Gastrocnemius medialis (tissue), 4 donors: ENCODE measurements around the gene RAB39A.

Experiments used
- CTCF ChIP-seq, 5 experiments: fragments of 450-650 bp in 3 of 5; fragments of 200-600 bp in 2 of 5; sonication (generic) in 2 of 5; IDR thresholded peaks in 4 of 5; conservative IDR thresholded peaks in 1 of 5; 1 replicate in 4 of 5; 2 replicates in 1 of 5; pipeline ENCODE4 v1.5.1; 2016 to 2019; ENCODE audit warnings: antibody characterized with exemption in 5 of 5, mild to moderate bottlenecking in 3 of 5, moderate library complexity in 3 of 5
- POLR2A ChIP-seq, 2 donors: fragments of 450-650 bp; IDR thresholded peaks; one replicate each; pipeline ENCODE4 v1.6.1; 2017; ENCODE audit warnings: antibody characterized with exemption in 2 of 2, mild to moderate bottlenecking in 2 of 2, moderate library complexity in 2 of 2

- no peak for TF ChIP-seq POLR2A (IDR thresholded peaks at IDR 0.05)
- no peak for TF ChIP-seq CTCF (IDR thresholded peaks at IDR 0.05 in 4 of 5, conservative IDR thresholded peaks at IDR 0.05 in 1 of 5)
Observed at GRCh38 chr11:107988397-107989158, 60.3 kb downstream of the RAB39A start.
